Lower leg skin (tissue), 3 donors: ENCODE results near the gene RETREG3.

Experiments
- CTCF ChIP-seq, 3 donors: fragments of 450-650 bp; IDR thresholded peaks; one replicate each; pipeline ENCODE4 v1.5.1; 2016; ENCODE audit warnings: antibody characterized with exemption in 3 of 3, mild to moderate bottlenecking in 3 of 3, moderate library complexity in 2 of 3
- POLR2A ChIP-seq, 2 donors: fragments of 450-650 bp; IDR thresholded peaks; one replicate each; pipeline ENCODE4 v1.6.1; 2016 to 2017; ENCODE audit warnings: antibody characterized with exemption in 2 of 2, mild to moderate bottlenecking in 1 of 2, moderate library complexity in 1 of 2

DNA sequence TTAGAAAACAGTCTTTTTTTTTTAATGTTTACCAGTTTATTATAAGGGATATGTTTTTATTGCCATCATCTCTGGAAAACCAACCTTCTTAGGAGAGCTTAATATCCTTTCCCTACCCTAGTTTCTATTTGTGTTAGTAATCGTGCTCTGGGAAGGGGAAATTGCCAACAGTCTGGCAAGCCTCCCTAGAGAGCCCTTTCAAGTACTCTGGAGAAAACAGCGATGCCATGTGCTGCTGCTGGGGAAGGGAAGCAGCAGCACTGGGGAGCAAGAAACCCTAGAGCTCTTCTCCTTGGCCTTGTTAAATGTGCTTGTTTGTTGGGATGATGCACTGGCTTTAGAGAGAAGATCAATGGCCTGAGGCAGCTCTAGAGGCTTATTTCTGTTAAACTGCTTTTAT lies 10.3 kb downstream of the RETREG3 start:
- TF ChIP-seq CTCF (IDR thresholded peaks at IDR 0.05) (no peak), POLR2A (IDR thresholded peaks at IDR 0.05) (no peak)
